GM06990 (cell line): ENCODE results near the gene IGFBP4.

Experiments used
- DNase-seq: peaks from one replicate; pipeline ENCODE4 v3.0.0-alpha.2; 2011; ENCODE audit not compliant: insufficient read length; ENCODE audit errors: extremely low read depth
- H3K27me3 ChIP-seq: replicated peaks from 2 replicates; pipeline ENCODE4 v1.6.0; 2011; ENCODE audit warnings: low read length; ENCODE audit not compliant: control insufficient read depth, insufficient read depth
- H3K36me3 ChIP-seq: 2 replicates; pipeline ENCODE4 v1.5.1; 2011; ENCODE audit warnings: low read length; ENCODE audit not compliant: control insufficient read depth, insufficient read depth
- H3K4me3 ChIP-seq: replicated peaks from 2 replicates; pipeline ENCODE4 v1.5.1; 2011; ENCODE audit warnings: low read depth, mild to moderate bottlenecking, control low read depth, low read length
- CTCF ChIP-seq: IDR thresholded peaks from 2 replicates; pipeline ENCODE4 v1.5.1; 2011; ENCODE audit warnings: low read length, control low read depth, mild to moderate bottlenecking, inconsistent platforms; ENCODE audit not compliant: insufficient read depth, poor library complexity, severe bottlenecking

IGFBP4 gene

GRCh38 chr17:40468560-40468959 is 25.3 kb downstream of the IGFBP4 start:
- no peak for TF ChIP-seq CTCF
- DNase-seq: no peak

GRCh38 chr17:40469805-40470675 is 26.8 kb downstream of the IGFBP4 start:
- DNase-seq: no peak
- Histone ChIP-seq H3K4me3 (no peak overlapping the region), H3K27me3 (no peaks in the 10 kb centered on the region; the same call in 1 of the 2 replicates), H3K36me3 (no peaks in the 10 kb centered on the region)
- TF ChIP-seq CTCF: no peak

More at GRCh38 chr17:40468560-40468959, 25.3 kb downstream of the IGFBP4 start:
- Histone ChIP-seq H3K36me3 (no peaks in the 10 kb centered on the region), H3K27me3 (no peaks in the 10 kb centered on the region; the same call in 1 of the 2 replicates), H3K4me3 (no peak overlapping the region)

GRCh38 chr17:40470932-40471828 is 27.9 kb downstream of the IGFBP4 start:
- no peaks in the 10 kb centered on the region; the same call in 1 of the 2 replicates for H3K27me3 ChIP-seq
- no peak overlapping the region for H3K4me3 ChIP-seq
- no peak for DNase-seq
- H3K36me3 ChIP-seq: no peaks in the 10 kb centered on the region
- no peak for TF ChIP-seq CTCF

GRCh38 chr17:40471846-40472732 is 28.8 kb downstream of the IGFBP4 start:
- TF ChIP-seq CTCF: no peak
- no peak for DNase-seq
- Histone ChIP-seq H3K36me3 (no peaks in the 10 kb centered on the region), H3K4me3 (no peak overlapping the region), H3K27me3 (no peaks in the 10 kb centered on the region; the same call in 1 of the 2 replicates)
